Memory B cell (primary cell): Measurements from ENCODE around the gene CASKIN1.

ENCODE experiments used
- ATAC-seq: fragments of 150-1000 bp; cut with Tn5 transposase; 2 replicates; pipeline ENCODE4 v1.10.0; 2021; ENCODE audit warnings: low read depth, mild to moderate bottlenecking, moderate library complexity
- DNase-seq, 2 donors: peaks; one replicate each; pipeline ENCODE4 v3.0.0; 2022; ENCODE audit warnings: low spot score in 2 of 2
- H3K27ac Mint-ChIP-seq: one replicate; pipeline ENCODE4 v1.8.0; 2022; ENCODE audit warnings: mild to moderate bottlenecking, moderate library complexity, mixed read lengths
- H3K27me3 Mint-ChIP-seq: one replicate; pipeline ENCODE4 v1.8.0; 2022; ENCODE audit warnings: mixed read lengths
- H3K36me3 Mint-ChIP-seq: one replicate; pipeline ENCODE4 v1.8.0; 2022; ENCODE audit warnings: mild to moderate bottlenecking, mixed read lengths
- H3K4me1 Mint-ChIP-seq: one replicate; pipeline ENCODE4 v1.8.0; 2022; ENCODE audit warnings: mixed read lengths
- H3K4me3 Mint-ChIP-seq: one replicate; pipeline ENCODE4 v1.8.0; 2022; ENCODE audit warnings: mild to moderate bottlenecking, moderate library complexity, mixed read lengths
- H3K9me3 Mint-ChIP-seq: one replicate; pipeline ENCODE4 v1.8.0; 2022; ENCODE audit warnings: mixed read lengths

Gene CASKIN1

DNA sequence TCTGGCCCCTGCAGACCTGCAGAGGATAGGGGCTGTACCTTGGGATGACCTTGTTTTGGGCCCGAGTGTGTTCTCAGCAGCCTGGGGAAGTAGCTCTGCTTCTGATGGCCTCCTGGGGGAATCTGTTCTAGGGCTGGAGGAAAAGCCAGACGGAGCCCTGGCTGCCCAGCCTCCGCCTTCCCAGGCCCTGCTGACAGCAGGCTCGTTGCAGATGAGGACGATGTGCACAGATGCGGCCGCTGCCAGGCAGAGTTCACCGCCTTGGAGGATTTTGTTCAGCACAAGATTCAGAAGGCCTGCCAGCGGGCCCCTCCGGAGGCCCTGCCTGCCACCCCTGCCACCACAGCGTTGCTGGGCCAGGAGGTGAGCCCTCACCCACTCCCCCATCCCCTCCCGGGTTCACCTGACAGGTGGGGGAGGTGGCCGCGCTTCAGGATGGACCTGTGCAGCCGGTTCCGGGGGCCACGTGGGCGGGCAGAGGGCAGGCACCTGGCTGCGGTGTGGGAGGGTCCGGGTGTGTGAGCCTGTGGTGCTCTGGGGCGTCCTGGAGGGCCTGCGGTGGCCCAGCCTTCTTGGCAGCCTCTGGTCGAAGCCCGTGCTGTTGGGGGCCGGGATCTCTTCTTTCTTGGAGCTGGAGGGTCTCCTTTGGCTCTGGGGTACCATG, 31.9 kb upstream of the CASKIN1 start:
- Mint-ChIP-seq H3K4me1 (peaks cover 7% of the 10 kb centered on the region), H3K36me3 (peaks cover 12% of the 10 kb centered on the region), H3K4me3 (no peak overlapping the region), H3K27ac (no peak overlapping the region), H3K27me3 (no peaks in the 10 kb centered on the region), H3K9me3 (no peaks in the 10 kb centered on the region)
- ATAC-seq (no peak), DNase-seq (no peak)

DNA sequence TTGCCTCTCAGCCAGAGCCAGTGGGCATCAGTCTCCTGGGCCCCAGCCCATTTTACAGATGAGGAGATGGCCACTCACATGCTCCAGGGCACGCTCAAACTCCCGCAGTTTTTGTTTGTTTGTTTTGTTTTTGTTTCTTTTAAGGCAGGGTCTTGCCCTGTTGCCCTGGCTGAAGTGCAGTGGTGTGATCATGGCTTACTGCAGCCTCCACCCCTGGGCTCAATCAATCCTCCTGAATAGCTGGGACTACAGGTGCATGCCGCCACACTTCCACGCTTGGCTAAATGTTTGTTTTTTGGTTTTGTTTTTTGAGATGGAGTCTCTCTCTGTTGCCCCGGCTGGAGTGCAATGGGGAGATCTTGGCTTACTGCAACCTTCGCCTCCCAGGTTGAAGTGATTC, 30.5 kb upstream of the CASKIN1 start:
- Mint-ChIP-seq H3K4me1 (peaks cover 7% of the 10 kb centered on the region), H3K9me3 (no peaks in the 10 kb centered on the region), H3K27ac (no peak overlapping the region), H3K36me3 (peaks cover 12% of the 10 kb centered on the region), H3K27me3 (no peaks in the 10 kb centered on the region), H3K4me3 (no peak overlapping the region)
- no peak for DNase-seq
- no peak for ATAC-seq

DNA sequence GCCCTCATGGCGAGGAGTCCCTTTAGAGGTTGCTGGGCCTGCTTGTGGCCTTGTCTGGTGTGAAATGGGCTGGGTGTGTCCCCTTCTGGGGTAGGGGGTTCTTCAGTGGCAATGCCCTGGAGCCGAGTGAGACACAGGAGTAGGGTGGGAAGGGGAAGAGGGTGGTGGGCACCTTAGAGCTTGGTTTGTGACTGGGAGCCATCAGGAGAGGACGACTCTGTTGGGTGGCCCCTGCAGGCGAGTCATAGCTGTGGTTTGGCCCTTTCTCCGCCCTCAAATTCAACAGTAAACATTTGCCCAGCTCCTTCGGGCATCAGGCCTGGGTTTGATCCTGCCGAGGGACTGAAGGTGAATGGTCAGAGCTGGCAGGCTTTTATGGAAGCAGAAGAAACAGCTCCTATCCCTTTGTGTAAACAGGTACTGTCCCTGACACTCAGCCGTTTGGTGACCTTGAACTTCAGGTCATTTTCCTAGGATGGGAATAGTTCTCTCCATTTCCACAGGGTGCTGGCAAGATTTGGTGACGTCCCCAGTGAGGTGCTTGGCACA, 29.9 kb upstream of the CASKIN1 start:
- H3K9me3 Mint-ChIP-seq: no peaks in the 10 kb centered on the region
- H3K36me3 Mint-ChIP-seq: peaks cover 12% of the 10 kb centered on the region
- H3K27me3 Mint-ChIP-seq: no peaks in the 10 kb centered on the region
- H3K4me3 Mint-ChIP-seq: peak overlapping the region; percentile 2
- H3K27ac Mint-ChIP-seq: no peak overlapping the region
- peaks cover 7% of the 10 kb centered on the region for H3K4me1 Mint-ChIP-seq
- no peak for ATAC-seq
- no peak for DNase-seq

- peak overlapping the region; percentile 81 for H3K4me3 Mint-ChIP-seq
- peak overlapping the region; percentile 46 for H3K27ac Mint-ChIP-seq
- peak; percentile 3 for ATAC-seq
- H3K4me1 Mint-ChIP-seq: peaks cover 7% of the 10 kb centered on the region
- peaks cover 4% of the 10 kb centered on the region for H3K36me3 Mint-ChIP-seq
- H3K27me3 Mint-ChIP-seq: no peaks in the 10 kb centered on the region
- no peaks in the 10 kb centered on the region for H3K9me3 Mint-ChIP-seq
- no peak for DNase-seq
Measured at GRCh38 chr16:2223942-2224486, 27.6 kb upstream of the CASKIN1 start.

GRCh38 chr16:2223221-2223941, 27.0 kb upstream of the CASKIN1 start, which contains the start of gene E4F1:
E4F1 (plus strand) TSS chr16:2223591; CDS start chr16:2223614, 23 bp downstream.
- peak; percentile 95 to 99 for DNase-seq

DNA sequence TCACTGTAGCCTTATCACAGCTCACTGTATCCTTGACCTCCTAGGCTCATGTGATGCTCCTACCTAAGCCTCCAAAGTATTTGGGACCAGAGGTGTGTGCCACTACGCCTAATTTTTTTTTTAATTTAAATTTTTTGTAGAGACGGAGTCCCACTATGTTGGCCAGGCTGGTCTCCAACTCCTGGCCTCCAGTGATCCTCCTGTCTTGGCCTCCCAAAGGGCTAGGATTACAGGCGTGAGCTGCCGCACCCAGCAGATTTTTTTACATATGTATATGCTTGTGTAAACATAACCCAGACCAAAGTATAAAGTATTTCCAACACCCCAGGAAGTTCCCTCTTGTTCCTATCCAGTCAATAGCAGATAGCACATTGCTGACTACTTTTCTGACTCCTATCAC, 19.9 kb upstream of the CASKIN1 start:
- no peak for ATAC-seq
- Mint-ChIP-seq H3K27ac (no peak overlapping the region), H3K9me3 (no peaks in the 10 kb centered on the region), H3K4me3 (peak overlapping the region; percentile 90), H3K27me3 (no peaks in the 10 kb centered on the region), H3K4me1 (peaks cover 4% of the 10 kb centered on the region), H3K36me3 (peaks cover 2% of the 10 kb centered on the region)
- DNase-seq: no peak

More at GRCh38 chr16:2223221-2223941, 27.0 kb upstream of the CASKIN1 start, which contains the start of gene E4F1:
- Mint-ChIP-seq H3K4me1 (peaks cover 7% of the 10 kb centered on the region), H3K27ac (peak within 1 kb of the TSS; percentile 46), H3K36me3 (peaks cover 2% of the 10 kb centered on the region), H3K27me3 (no peaks in the 10 kb centered on the region), H3K4me3 (peak within 1 kb of the TSS; percentile 81), H3K9me3 (no peaks in the 10 kb centered on the region)
- peak; percentile 96 for ATAC-seq

- H3K27me3 Mint-ChIP-seq: no peaks in the 10 kb centered on the region
- peak within 1 kb of the TSS; percentile 90 for H3K4me3 Mint-ChIP-seq
- H3K4me1 Mint-ChIP-seq: peaks cover 4% of the 10 kb centered on the region
- H3K9me3 Mint-ChIP-seq: no peaks in the 10 kb centered on the region
- peaks cover 2% of the 10 kb centered on the region for H3K36me3 Mint-ChIP-seq
- H3K27ac Mint-ChIP-seq: peak within 1 kb of the TSS; percentile 68
- DNase-seq (no peak), ATAC-seq (peak; percentile 94)
Measured at GRCh38 chr16:2214719-2214968, 18.2 kb upstream of the CASKIN1 start, which contains the start of gene PGP. PGP (minus strand) TSS chr16:2214840; CDS start chr16:2214777, 63 bp downstream.

DNA sequence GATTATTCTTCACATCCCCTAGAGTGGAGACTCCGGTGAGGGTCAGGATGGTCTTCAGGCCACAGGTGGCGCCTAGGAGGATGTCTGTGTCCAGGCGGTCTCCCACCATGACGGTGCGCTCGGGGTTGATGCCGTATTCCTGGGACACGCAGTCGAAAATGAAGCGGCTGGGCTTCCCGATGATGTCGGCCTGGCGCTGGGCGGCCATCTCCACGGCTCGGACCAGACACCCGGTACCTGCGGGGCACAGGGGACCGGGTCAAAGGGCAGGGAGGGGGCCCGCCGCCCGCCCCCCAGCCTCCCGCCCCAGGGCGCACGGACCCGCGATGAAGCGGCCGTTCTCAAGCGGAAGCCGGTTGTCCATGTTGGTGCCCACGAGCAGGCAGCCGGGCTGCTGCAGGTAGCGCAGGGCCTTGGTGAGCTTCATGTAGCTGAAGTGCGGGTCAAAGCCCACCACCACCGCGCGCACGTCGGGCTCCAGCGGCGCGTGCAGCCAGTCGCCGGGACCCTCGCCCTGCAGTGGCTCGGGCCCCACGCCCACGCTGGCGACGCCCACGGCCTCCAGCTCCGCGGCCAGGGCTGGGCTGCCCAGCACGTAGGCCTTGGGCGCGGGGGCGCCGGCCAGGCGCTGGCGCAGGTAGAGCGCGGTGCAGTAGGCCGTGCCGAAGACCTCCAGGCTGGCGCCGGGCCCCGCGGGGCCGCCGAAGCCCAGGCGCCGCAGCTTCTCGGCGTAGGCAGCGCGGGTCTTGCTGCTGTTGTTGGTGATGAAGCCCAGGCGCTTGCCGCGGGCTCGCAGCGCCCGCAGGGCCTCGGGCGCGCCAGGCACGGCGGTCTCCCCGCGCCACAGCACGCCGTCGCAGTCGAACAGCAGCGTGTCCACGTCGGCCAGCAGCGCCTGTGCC, 17.7 kb upstream of the CASKIN1 start:
- H3K36me3 Mint-ChIP-seq: peaks cover 2% of the 10 kb centered on the region
- H3K27me3 Mint-ChIP-seq: no peaks in the 10 kb centered on the region
- no peak overlapping the region for H3K27ac Mint-ChIP-seq
- DNase-seq: no peak
- H3K9me3 Mint-ChIP-seq: no peaks in the 10 kb centered on the region
- peak; percentile 2 for ATAC-seq
- H3K4me3 Mint-ChIP-seq: peak overlapping the region; percentile 68
- peaks cover 4% of the 10 kb centered on the region for H3K4me1 Mint-ChIP-seq

DNA sequence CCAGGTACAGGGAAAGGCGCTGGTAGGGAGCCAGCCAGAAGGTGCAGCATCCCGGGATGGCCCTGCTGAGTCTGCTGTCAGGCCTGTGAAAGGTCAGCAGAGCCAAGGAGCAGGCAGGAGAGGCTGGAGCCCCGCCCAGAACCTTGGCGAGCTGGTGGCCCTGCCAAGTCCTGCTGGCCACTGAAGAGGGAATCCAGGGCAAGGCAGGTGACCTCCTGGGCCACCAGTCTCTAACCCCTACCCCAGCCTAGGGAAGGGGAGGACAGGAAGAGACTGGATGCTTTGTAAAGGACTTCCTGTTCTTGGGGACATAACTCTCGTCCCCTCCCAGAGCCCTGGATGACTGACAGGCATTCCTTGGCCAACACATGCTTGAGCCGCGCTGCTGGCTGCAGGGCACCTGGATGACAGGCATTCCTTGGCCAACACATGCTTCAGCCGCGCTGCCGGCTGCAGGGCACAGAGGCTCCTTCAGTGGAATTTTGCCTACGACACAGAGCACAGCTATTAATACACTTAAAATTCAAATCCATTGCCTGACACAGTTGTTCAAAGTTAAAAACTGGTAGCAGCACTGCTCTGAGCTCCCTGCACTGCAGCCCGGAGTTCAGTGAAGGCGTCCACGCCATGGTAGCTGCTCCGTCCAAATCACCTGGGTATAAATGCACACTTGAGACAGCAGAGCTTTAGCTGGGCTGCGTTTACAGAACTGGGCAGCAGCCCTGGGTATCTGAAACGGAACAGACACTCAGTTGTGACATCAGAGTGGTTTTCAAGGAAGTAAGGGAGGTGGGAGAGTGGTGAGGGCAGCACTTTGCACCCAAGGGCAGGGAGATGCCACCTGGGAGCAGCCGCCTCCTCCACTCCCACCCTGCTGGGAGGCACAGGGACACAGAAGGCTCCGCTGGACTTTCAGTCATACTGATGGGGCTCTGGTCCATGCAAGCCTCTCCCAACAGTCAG, 16.2 kb upstream of the CASKIN1 start:
- Mint-ChIP-seq H3K27me3 (no peaks in the 10 kb centered on the region), H3K36me3 (peaks cover 9% of the 10 kb centered on the region), H3K27ac (no peak overlapping the region), H3K4me1 (peaks cover 7% of the 10 kb centered on the region), H3K9me3 (no peaks in the 10 kb centered on the region), H3K4me3 (peak overlapping the region; percentile 68)
- ATAC-seq (no peak), DNase-seq (no peak)

- no peak overlapping the region for H3K4me3 Mint-ChIP-seq
- H3K27ac Mint-ChIP-seq: no peak overlapping the region
- no peak for ATAC-seq
- no peak for DNase-seq
- H3K9me3 Mint-ChIP-seq: no peaks in the 10 kb centered on the region
- peaks cover 13% of the 10 kb centered on the region for H3K36me3 Mint-ChIP-seq
- no peaks in the 10 kb centered on the region for H3K27me3 Mint-ChIP-seq
- H3K4me1 Mint-ChIP-seq: peaks cover 11% of the 10 kb centered on the region
Measured at GRCh38 chr16:2211923-2212347, 15.5 kb upstream of the CASKIN1 start.

- H3K4me3 Mint-ChIP-seq: no peak within 1 kb of the TSS
- no peaks in the 10 kb centered on the region for H3K27me3 Mint-ChIP-seq
Measured at GRCh38 chr16:2210386-2211365, 14.3 kb upstream of the CASKIN1 start, which contains the start of gene BRICD5. BRICD5 (minus strand) TSS chr16:2210863; CDS start chr16:2210833, 30 bp downstream.

DNA sequence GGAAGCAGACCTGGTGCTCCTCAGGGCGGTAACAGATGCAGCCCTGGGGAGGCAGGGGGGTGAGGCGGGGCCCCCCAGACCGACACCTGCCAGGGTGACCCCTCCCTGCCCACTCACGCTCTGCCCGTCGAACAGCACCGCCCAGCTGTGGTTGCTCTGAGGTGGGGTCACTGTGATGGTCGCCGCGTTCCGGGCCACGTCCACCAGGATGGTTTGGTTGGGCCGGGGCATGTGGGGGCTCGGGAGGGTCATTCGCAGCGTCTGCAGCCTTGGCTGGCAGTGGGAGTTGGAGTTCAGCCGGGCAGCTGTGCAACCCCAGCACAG, 13.6 kb upstream of the CASKIN1 start:
- Mint-ChIP-seq H3K36me3 (peaks cover 13% of the 10 kb centered on the region), H3K4me1 (peaks cover 16% of the 10 kb centered on the region), H3K27ac (no peak overlapping the region), H3K4me3 (no peak overlapping the region), H3K9me3 (no peaks in the 10 kb centered on the region), H3K27me3 (no peaks in the 10 kb centered on the region)
- no peak for ATAC-seq
- DNase-seq: no peak

More at GRCh38 chr16:2210386-2211365, 14.3 kb upstream of the CASKIN1 start, which contains the start of gene BRICD5:
- H3K4me1 Mint-ChIP-seq: peaks cover 16% of the 10 kb centered on the region
- no peaks in the 10 kb centered on the region for H3K9me3 Mint-ChIP-seq
- H3K36me3 Mint-ChIP-seq: peaks cover 13% of the 10 kb centered on the region
- H3K27ac Mint-ChIP-seq: no peak within 1 kb of the TSS
- ATAC-seq (no peak), DNase-seq (no peak)
